ENCODE results near the gene SLC51B. TPM values are rescaled to one million over a fixed set of nuclear protein-coding genes. Genes with fewer than 3 reads are reported as not detected.

SLC51B gene
- total and polyA plus RNA-seq, 2 of the 4 experiments (the other 2 are of a cell fraction) = not detected

- peaks cover 5% of the 10 kb centered on the region; the same call in 1 of the 2 replicates for H3K9me3 ChIP-seq (ENCODE audit: control insufficient read depth, insufficient read depth, low read length)
- no peak overlapping the region for H3K56ac ChIP-seq (ENCODE audit: extremely low read depth, insufficient read depth, low read length)
- no peak overlapping the region for H2BK120ac ChIP-seq (ENCODE audit: low read depth, low read length)
- H3K18ac ChIP-seq (ENCODE audit: low read depth, low read length) = no peak overlapping the region
- H2BK20ac ChIP-seq (ENCODE audit: low read depth, low read length) = no peak overlapping the region
- peaks cover 14% of the 10 kb centered on the region for H3K27me3 ChIP-seq (ENCODE audit: control insufficient read depth, insufficient read depth, low read length)
- H3K79me1 ChIP-seq (ENCODE audit: low read depth in 1 of 2, low read length in 2 of 2) = no peaks in the 10 kb centered on the region
- ChIA-PET CTCF (no interaction called here), POLR2A (ENCODE audit: unreplicated experiment) (no interaction called here)
- no peak overlapping the region for H3K14ac ChIP-seq (replicated peaks; ENCODE audit: low read depth, low read length)
- in situ Hi-C loops (cut with MboI; ENCODE audit: low sequenced_read_pairs) (no loop called here), intact Hi-C loops (cut with micrococcal nuclease) (no loop called here), dilution Hi-C loops (cut with HindIII; ENCODE audit: low sequenced_read_pairs, unreplicated experiment) (no loop called here)
- H4K91ac ChIP-seq (ENCODE audit: insufficient read depth, low read depth, low read length) = no peak overlapping the region
- H3K36me3 ChIP-seq (ENCODE audit: control insufficient read depth, insufficient read depth, low read length) = no peaks in the 10 kb centered on the region
- H4K5ac ChIP-seq (ENCODE audit: low read depth, low read length) = no peak overlapping the region
- H3K9ac ChIP-seq (ENCODE audit: low read depth, low read length) = no peak overlapping the region
- no peaks in the 10 kb centered on the region for H4K20me1 ChIP-seq (ENCODE audit: insufficient read depth, low read length)
- WGBS, 2 experiments (ENCODE audit: extremely low coverage in 2 of 2, insufficient read length in 1 of 2) = 43% methylated on average over 1 of the region's 4 CpGs; no CpG with 5 or more reads in 1 of the 2 experiments
- no peak overlapping the region for H2AFZ ChIP-seq (replicated peaks; ENCODE audit: low read length, poor library complexity)
- TF ChIP-seq BHLHE40 (IDR thresholded peaks at IDR 0.05; ENCODE audit: low read depth, low read length) = no peak
- no peak for TF ChIP-seq RAD21 (IDR thresholded peaks at IDR 0.05; ENCODE audit: low read length)
- no peak for TF ChIP-seq USF2 (IDR thresholded peaks at IDR 0.05; ENCODE audit: low read depth, low read length)
- no peak for TF ChIP-seq CTCF (conservative IDR thresholded peaks at IDR 0.05; ENCODE audit: low read depth, low read length)
- TF ChIP-seq MXI1 (IDR thresholded peaks at IDR 0.05; ENCODE audit: borderline replicate concordance, low read depth, low read length) = no peak
- no peak for TF ChIP-seq CHD1 (IDR thresholded peaks at IDR 0.05; ENCODE audit: low read depth, low read length)
- H2BK15ac ChIP-seq (ENCODE audit: low read depth, low read length) = no peak overlapping the region
- DNase-seq (no peak), ATAC-seq (ENCODE audit: low read depth) (no peak)
- H2BK5ac ChIP-seq (ENCODE audit: low read depth, low read length, poor library complexity, severe bottlenecking) = no peak overlapping the region
- no peak overlapping the region for H3K23ac ChIP-seq (ENCODE audit: low read depth, low read length)
- no peak overlapping the region for H3K4me3 ChIP-seq (ENCODE audit: insufficient read depth, low read depth, low read length)
- no peak overlapping the region for H2AK5ac ChIP-seq (ENCODE audit: low read depth, low read length)
- H3K4me2 ChIP-seq (ENCODE audit: low read depth, low read length) = no peak overlapping the region
- no peak overlapping the region for H3K27ac ChIP-seq (ENCODE audit: insufficient read depth, low read length)
- H3K9me1 ChIP-seq (ENCODE audit: insufficient read depth, low read length) = peaks cover 4% of the 10 kb centered on the region; the same call in 1 of the 2 replicates
- no peak overlapping the region for H3K4ac ChIP-seq (ENCODE audit: low read depth, low read length)
- no TSS peak for BruUV-seq (replicated peaks)
- H2AK9ac ChIP-seq (replicated peaks; ENCODE audit: low read depth, low read length, poor library complexity) = no peak overlapping the region
- H3K4me1 ChIP-seq (ENCODE audit: control insufficient read depth, insufficient read depth, low read length) = peaks cover 8% of the 10 kb centered on the region; the same call in 1 of the 2 replicates
- no peak overlapping the region for H4K8ac ChIP-seq (ENCODE audit: low read depth in 2 of 2, low read length in 2 of 2)
Measured at GRCh38 chr15:65059931-65060596, 14.9 kb downstream of the SLC51B start.

Data from IMR-90 (cell line).